Loucy (cell line): ENCODE measurements around the gene PCCB.

ENCODE experiments used
- H2AFZ ChIP-seq: fragments of 200-600 bp; sonication (generic); 2 replicates; pipeline ENCODE4 v1.6.0; 2016; ENCODE audit warnings: antibody characterized with exemption, mild to moderate bottlenecking, low read length, moderate library complexity
- H3F3A ChIP-seq: fragments of 200-600 bp; 2 replicates; pipeline ENCODE4 v1.6.0; 2016; ENCODE audit warnings: antibody characterized with exemption, low read depth, mild to moderate bottlenecking
- H3K27me3 ChIP-seq: fragments of 200-600 bp; sonication (generic); 2 replicates; pipeline ENCODE4 v1.6.1; 2014; ENCODE audit warnings: low read length, mild to moderate bottlenecking; ENCODE audit not compliant: insufficient read depth, poor library complexity, severe bottlenecking
- H3K36me3 ChIP-seq: fragments of 200-600 bp; sonication (generic); 2 replicates; pipeline ENCODE4 v1.6.1; 2016; ENCODE audit warnings: low read length; ENCODE audit not compliant: insufficient read depth
- H3K4me1 ChIP-seq: fragments of 200-600 bp; sonication (generic); 2 replicates; pipeline ENCODE4 v1.5.1; 2014; ENCODE audit warnings: low read length, mild to moderate bottlenecking; ENCODE audit not compliant: insufficient read depth, poor library complexity, severe bottlenecking
- H3K4me2 ChIP-seq: fragments of 200-600 bp; sonication (generic); 2 replicates; pipeline ENCODE4 v1.6.0; 2014; ENCODE audit warnings: antibody characterized with exemption, low read length, low read depth, mild to moderate bottlenecking; ENCODE audit not compliant: poor library complexity, severe bottlenecking
- H3K4me3 ChIP-seq: fragments of 200-600 bp; sonication (generic); 2 replicates; pipeline ENCODE4 v1.5.1; 2014; ENCODE audit warnings: low read length, mild to moderate bottlenecking, mixed read lengths; ENCODE audit not compliant: poor library complexity, severe bottlenecking
- H3K79me2 ChIP-seq: fragments of 200-600 bp; sonication (generic); 2 replicates; pipeline ENCODE4 v1.6.1; 2014; ENCODE audit warnings: low read length; ENCODE audit not compliant: insufficient read depth
- H3K9ac ChIP-seq: fragments of 200-600 bp; sonication (generic); 2 replicates; pipeline ENCODE4 v1.6.0; 2014; ENCODE audit warnings: mild to moderate bottlenecking, low read depth, low read length, moderate library complexity; ENCODE audit not compliant: poor library complexity, severe bottlenecking
- H3K9me2 ChIP-seq: fragments of 200-600 bp; sonication (generic); replicated peaks from 2 replicates; pipeline ENCODE4 v1.6.1; 2016; ENCODE audit warnings: low read depth, low read length, mixed read lengths
- H3K9me3 ChIP-seq: fragments of 200-600 bp; sonication (generic); 2 replicates; pipeline ENCODE4 v1.6.1; 2014; ENCODE audit warnings: mild to moderate bottlenecking, antibody characterized with exemption, low read length, low read depth; ENCODE audit not compliant: insufficient read depth
- H4K20me1 ChIP-seq: fragments of 200-600 bp; sonication (generic); 2 replicates; pipeline ENCODE4 v1.6.0; 2014; ENCODE audit warnings: antibody characterized with exemption, low read length, mild to moderate bottlenecking; ENCODE audit not compliant: insufficient read depth, poor library complexity, severe bottlenecking
- EZH2phosphoT487 ChIP-seq: fragments of 200-600 bp; IDR thresholded peaks from 2 replicates; pipeline ENCODE4 v1.6.1; 2018; ENCODE audit warnings: antibody characterized with exemption, mild to moderate bottlenecking, moderate library complexity, borderline replicate concordance
- TF ChIP-seq, protein P1 (sequence below): fragments of 200-600 bp; sonication (generic); conservative IDR thresholded peaks from 2 replicates; pipeline ENCODE4 v1.5.1; 2014; ENCODE audit warnings: mild to moderate bottlenecking, antibody characterized with exemption, low read length

PCCB gene

DNA sequence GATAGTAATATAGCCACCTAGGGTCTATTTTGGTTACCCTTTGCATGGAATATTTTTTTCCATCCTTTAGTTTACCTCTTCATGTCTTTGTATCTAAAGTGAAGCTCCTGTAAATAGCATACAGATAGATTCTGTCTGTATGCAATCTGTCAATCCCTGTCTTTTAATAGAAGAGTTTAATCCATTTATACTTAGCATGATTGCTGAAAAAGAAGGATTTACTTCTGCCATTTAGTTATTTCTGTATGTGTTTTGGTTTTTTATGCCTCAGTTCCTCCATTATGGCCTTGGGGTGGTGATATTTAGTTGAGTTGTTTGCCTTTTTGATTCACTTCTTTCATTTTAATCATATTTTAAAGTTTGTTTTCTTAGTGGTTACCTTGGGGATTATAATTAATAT lies 29.0 kb downstream of the PCCB start:
- no peak overlapping the region for H3K9ac ChIP-seq
- no peaks in the 10 kb centered on the region for H3K27me3 ChIP-seq
- H3K4me3 ChIP-seq: no peak overlapping the region
- no peak overlapping the region for H2AFZ ChIP-seq
- H3F3A ChIP-seq: no peaks in the 10 kb centered on the region
- H3K36me3 ChIP-seq: peaks cover 58% of the 10 kb centered on the region
- peaks cover 25% of the 10 kb centered on the region for H3K9me3 ChIP-seq
- H3K4me2 ChIP-seq: no peak overlapping the region
- no peaks in the 10 kb centered on the region for H3K9me2 ChIP-seq
- H3K4me1 ChIP-seq: peaks cover 7% of the 10 kb centered on the region
- H4K20me1 ChIP-seq: no peaks in the 10 kb centered on the region
- H3K79me2 ChIP-seq: peaks cover 18% of the 10 kb centered on the region; the same call in 1 of the 2 replicates
- no peak for TF ChIP-seq EZH2phosphoT487
- TF ChIP-seq, protein P1, sequence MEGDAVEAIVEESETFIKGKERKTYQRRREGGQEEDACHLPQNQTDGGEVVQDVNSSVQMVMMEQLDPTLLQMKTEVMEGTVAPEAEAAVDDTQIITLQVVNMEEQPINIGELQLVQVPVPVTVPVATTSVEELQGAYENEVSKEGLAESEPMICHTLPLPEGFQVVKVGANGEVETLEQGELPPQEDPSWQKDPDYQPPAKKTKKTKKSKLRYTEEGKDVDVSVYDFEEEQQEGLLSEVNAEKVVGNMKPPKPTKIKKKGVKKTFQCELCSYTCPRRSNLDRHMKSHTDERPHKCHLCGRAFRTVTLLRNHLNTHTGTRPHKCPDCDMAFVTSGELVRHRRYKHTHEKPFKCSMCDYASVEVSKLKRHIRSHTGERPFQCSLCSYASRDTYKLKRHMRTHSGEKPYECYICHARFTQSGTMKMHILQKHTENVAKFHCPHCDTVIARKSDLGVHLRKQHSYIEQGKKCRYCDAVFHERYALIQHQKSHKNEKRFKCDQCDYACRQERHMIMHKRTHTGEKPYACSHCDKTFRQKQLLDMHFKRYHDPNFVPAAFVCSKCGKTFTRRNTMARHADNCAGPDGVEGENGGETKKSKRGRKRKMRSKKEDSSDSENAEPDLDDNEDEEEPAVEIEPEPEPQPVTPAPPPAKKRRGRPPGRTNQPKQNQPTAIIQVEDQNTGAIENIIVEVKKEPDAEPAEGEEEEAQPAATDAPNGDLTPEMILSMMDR: no peak

DNA sequence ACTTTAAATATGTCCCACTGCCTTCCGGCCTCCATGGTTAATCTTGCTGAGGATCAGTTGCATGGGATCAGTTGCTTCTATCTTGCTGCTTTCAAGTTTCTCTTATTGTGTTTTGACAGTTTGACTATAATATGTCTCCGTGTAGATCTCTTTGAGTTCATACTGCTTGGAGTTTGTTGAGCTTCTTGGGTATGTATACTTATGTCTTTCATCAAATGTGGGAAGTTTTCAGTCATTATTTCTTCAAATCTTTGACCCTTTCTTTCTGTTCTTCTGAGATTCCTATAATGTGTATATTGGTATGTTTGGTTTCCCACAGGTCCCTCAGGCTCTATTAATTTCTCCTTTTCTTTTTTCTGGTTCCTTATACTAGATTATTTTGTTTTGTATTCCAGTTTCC lies 30.8 kb downstream of the PCCB start:
- Histone ChIP-seq H3K79me2 (peaks cover 15% of the 10 kb centered on the region; the same call in 1 of the 2 replicates), H3K9ac (no peak overlapping the region), H3K9me3 (peaks cover 25% of the 10 kb centered on the region), H4K20me1 (no peaks in the 10 kb centered on the region), H3F3A (no peaks in the 10 kb centered on the region), H3K36me3 (peaks cover 75% of the 10 kb centered on the region), H2AFZ (no peak overlapping the region), H3K9me2 (no peaks in the 10 kb centered on the region), H3K4me2 (no peak overlapping the region), H3K27me3 (no peaks in the 10 kb centered on the region), H3K4me1 (peaks cover 7% of the 10 kb centered on the region), H3K4me3 (no peak overlapping the region)
- TF ChIP-seq, protein P1: no peak
- TF ChIP-seq EZH2phosphoT487: no peak

DNA sequence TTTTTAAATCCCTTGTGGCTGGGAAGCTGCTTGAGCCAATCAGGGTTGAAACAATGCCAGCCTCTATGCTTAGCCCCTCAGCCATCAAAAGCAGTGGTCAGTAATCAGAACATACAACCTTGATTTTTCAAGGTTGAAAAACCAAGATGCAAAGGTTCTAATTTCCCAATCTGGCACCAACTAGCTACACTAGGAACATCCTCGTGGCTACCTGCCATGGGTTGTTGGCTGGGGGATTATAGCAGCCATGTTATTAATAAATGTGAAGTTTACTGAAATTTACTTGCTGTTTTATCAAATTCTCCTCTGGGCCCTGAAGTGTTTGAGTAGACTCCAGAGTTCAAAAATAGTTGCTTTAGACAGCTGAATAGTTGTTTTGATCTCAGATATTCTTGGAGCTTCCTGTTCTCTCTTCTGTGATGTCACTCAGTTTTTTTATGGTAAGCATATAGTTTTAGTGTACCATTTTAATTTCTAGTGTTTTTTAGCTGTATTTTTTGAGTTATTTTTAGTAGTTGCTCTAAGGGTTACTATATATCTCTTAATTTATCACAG lies 31.9 kb downstream of the PCCB start:
- peaks cover 7% of the 10 kb centered on the region for H3K4me1 ChIP-seq
- H3K9me3 ChIP-seq: peaks cover 25% of the 10 kb centered on the region
- H3K9me2 ChIP-seq: no peaks in the 10 kb centered on the region
- H3K27me3 ChIP-seq: no peaks in the 10 kb centered on the region
- H3K79me2 ChIP-seq: peaks cover 8% of the 10 kb centered on the region; the same call in 1 of the 2 replicates
- no peak overlapping the region for H3K9ac ChIP-seq
- no peaks in the 10 kb centered on the region for H3F3A ChIP-seq
- TF ChIP-seq EZH2phosphoT487: no peak
- TF ChIP-seq, protein P1: no peak
- H3K4me3 ChIP-seq: no peak overlapping the region
- H2AFZ ChIP-seq: no peak overlapping the region
- no peak overlapping the region for H3K4me2 ChIP-seq
- no peaks in the 10 kb centered on the region for H4K20me1 ChIP-seq
- peaks cover 76% of the 10 kb centered on the region for H3K36me3 ChIP-seq
